Activated CD4-positive, alpha-beta T cell treated with anti-CD3 and anti-CD28 coated beads, Interleukin-2, amount 10 ng/mL, durations not matched to agents 24 days and 14 days (primary cell): ENCODE measurements around the gene GRIPAP1. TPM values are rescaled to one million over a fixed set of nuclear protein-coding genes. Genes with fewer than 3 reads are reported as not detected.
A peak's percentile ranks its signal among the peaks of the same experiment; 100 is the strongest.

ENCODE experiments used
- DNase-seq: peaks from one replicate; pipeline ENCODE4 v3.0.0; 2022
- H3K27ac Mint-ChIP-seq: one replicate; pipeline ENCODE4 v1.8.0; 2022; ENCODE audit warnings: mild to moderate bottlenecking, mixed read lengths
- H3K27me3 Mint-ChIP-seq: one replicate; pipeline ENCODE4 v1.8.0; 2022; ENCODE audit warnings: mixed read lengths
- H3K36me3 Mint-ChIP-seq: one replicate; pipeline ENCODE4 v1.8.0; 2022; ENCODE audit warnings: low read depth, mild to moderate bottlenecking, mixed read lengths
- H3K4me1 Mint-ChIP-seq: one replicate; pipeline ENCODE4 v1.8.0; 2021; ENCODE audit warnings: mixed read lengths
- H3K4me3 Mint-ChIP-seq: one replicate; pipeline ENCODE4 v1.8.0; 2022; ENCODE audit warnings: mild to moderate bottlenecking, moderate library complexity, mixed read lengths
- H3K9me3 Mint-ChIP-seq: one replicate; pipeline ENCODE4 v1.8.0; 2021; ENCODE audit warnings: mixed read lengths
- intact Hi-C: fragments of 100-400 bp; cut with micrococcal nuclease; formaldehyde crosslinking; loops from one replicate; pipeline ENCODE4 v1.15.1; 2023
- total RNA-seq: library from RNA; stranded (reverse); gene quantifications from 2 replicates; pipeline ENCODE4 v1.2.3, GENCODE V29; 2022

The GRIPAP1 gene, protein sequence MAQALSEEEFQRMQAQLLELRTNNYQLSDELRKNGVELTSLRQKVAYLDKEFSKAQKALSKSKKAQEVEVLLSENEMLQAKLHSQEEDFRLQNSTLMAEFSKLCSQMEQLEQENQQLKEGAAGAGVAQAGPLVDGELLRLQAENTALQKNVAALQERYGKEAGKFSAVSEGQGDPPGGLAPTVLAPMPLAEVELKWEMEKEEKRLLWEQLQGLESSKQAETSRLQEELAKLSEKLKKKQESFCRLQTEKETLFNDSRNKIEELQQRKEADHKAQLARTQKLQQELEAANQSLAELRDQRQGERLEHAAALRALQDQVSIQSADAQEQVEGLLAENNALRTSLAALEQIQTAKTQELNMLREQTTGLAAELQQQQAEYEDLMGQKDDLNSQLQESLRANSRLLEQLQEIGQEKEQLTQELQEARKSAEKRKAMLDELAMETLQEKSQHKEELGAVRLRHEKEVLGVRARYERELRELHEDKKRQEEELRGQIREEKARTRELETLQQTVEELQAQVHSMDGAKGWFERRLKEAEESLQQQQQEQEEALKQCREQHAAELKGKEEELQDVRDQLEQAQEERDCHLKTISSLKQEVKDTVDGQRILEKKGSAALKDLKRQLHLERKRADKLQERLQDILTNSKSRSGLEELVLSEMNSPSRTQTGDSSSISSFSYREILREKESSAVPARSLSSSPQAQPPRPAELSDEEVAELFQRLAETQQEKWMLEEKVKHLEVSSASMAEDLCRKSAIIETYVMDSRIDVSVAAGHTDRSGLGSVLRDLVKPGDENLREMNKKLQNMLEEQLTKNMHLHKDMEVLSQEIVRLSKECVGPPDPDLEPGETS
- total RNA-seq = 85.7 and 87.3 TPM in 2 replicates

DNA sequence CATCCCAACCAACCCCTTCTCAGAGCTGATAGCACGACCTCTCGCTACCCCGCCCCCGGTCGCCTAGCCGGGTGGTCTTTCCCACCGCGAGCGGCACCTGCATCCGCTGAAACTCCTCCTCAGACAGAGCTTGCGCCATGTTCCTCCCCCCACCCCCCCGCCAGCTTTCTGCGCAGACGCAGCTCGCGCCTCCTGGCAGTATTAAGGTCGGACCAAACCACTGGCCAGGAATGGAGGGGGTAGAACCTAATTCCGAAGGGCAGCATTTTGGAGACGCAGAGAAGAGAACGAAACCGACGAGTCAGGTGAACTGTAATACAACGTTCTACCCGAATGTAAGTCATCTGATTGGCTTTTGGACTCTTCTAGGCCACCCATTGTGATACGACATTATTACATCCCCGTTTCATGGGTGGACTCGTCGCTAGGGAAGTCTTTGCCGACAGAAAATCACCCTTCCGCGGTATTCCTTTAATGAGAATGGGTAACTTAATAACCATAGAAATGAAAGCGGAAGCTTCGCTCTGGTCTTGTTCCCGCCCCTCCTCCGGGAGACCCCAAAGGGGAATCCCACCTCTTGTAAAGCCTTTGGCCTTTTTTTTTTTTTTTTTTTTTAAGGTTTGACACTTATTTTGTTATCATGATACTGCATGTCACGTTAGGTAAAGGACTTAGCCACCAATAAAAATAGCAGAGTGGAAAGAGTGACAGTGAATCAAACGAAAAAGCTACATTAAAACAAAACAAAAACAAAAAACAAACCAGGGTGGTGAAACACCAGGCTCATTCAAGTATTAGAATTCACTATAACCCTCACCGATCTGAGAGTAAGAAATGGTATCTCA lies at the start of gene GRIPAP1:
Gene GRIPAP1, minus strand, starts transcription at position 174 of the 845 bp plus-strand sequence. Its CDS starts 35 bp downstream, at position 139.
- peak within 1 kb of the TSS; percentile 99 for H3K4me3 Mint-ChIP-seq
- peaks cover 28% of the 10 kb centered on the region for H3K4me1 Mint-ChIP-seq
- intact Hi-C loops = loop anchor here (1.0 kb wide), 2 partner anchors 41 to 326 kb away; partner anchors contain the start of gene TFE3

DNA sequence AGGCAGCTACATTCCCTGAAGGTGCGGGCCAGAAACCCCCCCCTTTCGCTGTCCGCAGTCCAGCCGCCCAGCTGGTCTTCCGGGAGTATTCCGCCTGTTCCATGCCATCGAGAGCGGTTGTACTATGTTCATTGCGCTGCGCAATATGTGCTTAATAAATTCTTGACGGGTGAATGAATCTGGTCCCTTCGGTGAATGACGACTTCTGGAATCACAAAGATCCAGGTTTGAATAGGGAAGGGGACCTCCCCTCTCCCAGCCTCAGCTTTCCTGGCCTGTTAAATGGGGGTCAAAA lies 41.9 kb upstream of the GRIPAP1 start:
- DNase-seq = no peak
- no peaks in the 10 kb centered on the region for H3K27me3 Mint-ChIP-seq
- intact Hi-C loops = loop anchor here (1.0 to 5.0 kb wide), 6 partner anchors 9 to 147 kb away; partner anchors contain the start of genes GRIPAP1, KCND1, PIM2 and PQBP1
- H3K4me1 Mint-ChIP-seq = peaks cover 31% of the 10 kb centered on the region
- H3K9me3 Mint-ChIP-seq = no peaks in the 10 kb centered on the region
- H3K4me3 Mint-ChIP-seq = peak overlapping the region; percentile 88
- H3K36me3 Mint-ChIP-seq = peaks cover 7% of the 10 kb centered on the region
- H3K27ac Mint-ChIP-seq = peak overlapping the region; percentile 95

More for the DNA sequence above, at the start of gene GRIPAP1:
- no peaks in the 10 kb centered on the region for H3K9me3 Mint-ChIP-seq
- H3K27me3 Mint-ChIP-seq = no peaks in the 10 kb centered on the region
- peak within 1 kb of the TSS; percentile 98 for H3K27ac Mint-ChIP-seq
- H3K36me3 Mint-ChIP-seq = peaks cover 30% of the 10 kb centered on the region
- peak; percentile 92 for DNase-seq

DNA sequence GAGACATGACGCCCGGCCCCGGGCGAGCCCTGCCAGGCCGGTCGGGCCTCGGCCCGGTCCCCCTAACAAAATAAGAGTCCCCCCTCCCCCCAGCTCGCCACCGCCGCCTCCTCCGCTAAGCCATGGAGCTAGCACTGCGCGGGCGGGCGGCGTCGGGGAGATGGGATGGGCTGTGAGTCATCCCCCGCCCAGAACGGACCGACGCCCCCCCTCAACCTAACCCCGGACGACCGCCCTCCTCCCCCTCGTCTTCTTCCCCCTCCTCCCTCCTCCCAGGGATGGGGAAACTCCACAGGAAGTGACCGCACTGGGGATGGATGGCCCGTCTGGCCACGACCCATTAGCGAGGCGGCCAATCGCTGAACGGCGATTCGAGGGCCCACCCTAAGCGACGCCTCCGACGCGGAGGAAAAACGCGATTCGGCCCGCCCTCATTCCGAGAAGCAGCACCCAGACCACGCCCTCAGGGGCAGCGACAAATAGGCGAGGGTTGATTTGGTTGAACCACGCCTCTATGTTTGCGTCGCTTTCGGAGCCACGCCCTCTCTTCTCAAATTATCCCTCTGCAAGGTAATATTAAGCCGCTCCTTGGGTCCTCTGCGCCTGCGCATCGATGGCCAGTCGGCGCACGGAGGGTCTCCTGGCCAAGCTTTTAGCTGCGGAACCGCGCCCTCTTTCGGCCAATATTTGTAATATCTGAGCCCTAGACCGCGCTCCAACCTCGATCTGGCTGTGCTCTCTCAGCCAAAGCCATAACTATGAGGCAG lies 41.3 kb upstream of the GRIPAP1 start, which contains the start of gene TFE3:
Gene TFE3, minus strand, starts transcription at position 138 of the 767 bp plus-strand sequence. Its CDS starts 131 bp downstream, at position 7.
- peak; percentile 98 for DNase-seq
- H3K27ac Mint-ChIP-seq = peak within 1 kb of the TSS; percentile 95
- H3K4me3 Mint-ChIP-seq = peak within 1 kb of the TSS; percentile 88
- intact Hi-C loops = loop anchor here (1.0 to 5.0 kb wide), 6 partner anchors 10 to 146 kb away; partner anchors contain the start of genes GRIPAP1, KCND1, PIM2 and PQBP1
- H3K4me1 Mint-ChIP-seq = peaks cover 31% of the 10 kb centered on the region
- no peaks in the 10 kb centered on the region for H3K27me3 Mint-ChIP-seq
- H3K36me3 Mint-ChIP-seq = peaks cover 12% of the 10 kb centered on the region
- no peaks in the 10 kb centered on the region for H3K9me3 Mint-ChIP-seq

DNA sequence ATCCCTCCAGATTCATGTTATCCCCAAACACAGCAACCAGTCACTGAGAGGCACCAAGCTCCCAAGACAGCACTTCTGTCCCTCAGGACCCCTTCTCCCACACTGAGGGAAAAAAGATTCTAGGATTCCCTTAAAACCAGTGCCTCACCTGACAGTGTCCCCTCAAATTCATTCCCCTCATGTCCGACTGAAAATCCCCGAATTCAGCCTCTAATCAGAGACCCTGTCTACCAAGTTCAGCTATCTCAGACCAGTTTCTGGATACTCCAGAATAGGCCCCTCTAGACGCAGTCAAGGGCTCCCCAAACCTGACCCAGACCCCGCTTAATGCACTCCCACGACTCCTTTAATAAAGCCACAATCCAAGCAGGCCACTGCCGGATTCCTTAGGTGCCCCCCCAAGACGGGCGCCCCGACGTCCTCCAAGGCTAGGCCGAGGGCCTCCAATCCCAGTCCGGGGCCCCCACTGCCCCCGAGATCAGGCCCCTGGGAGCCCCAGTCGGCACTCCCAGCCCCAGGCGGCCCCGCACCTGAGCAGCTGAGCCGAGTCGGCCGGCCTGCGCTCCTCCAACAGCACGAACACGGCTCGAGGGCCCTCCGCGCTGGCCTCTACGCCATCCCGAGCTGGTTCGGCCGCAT lies 40.6 kb upstream of the GRIPAP1 start:
- no peak for DNase-seq
- Mint-ChIP-seq H3K27me3 (no peaks in the 10 kb centered on the region), H3K9me3 (no peaks in the 10 kb centered on the region), H3K36me3 (peaks cover 17% of the 10 kb centered on the region), H3K4me3 (peak overlapping the region; percentile 88), H3K27ac (peak overlapping the region; percentile 95), H3K4me1 (peaks cover 33% of the 10 kb centered on the region)
- intact Hi-C loops = loop anchor here (1.0 to 5.0 kb wide), 6 partner anchors 11 to 145 kb away; partner anchors contain the start of genes GRIPAP1, KCND1, PIM2 and PQBP1

DNA sequence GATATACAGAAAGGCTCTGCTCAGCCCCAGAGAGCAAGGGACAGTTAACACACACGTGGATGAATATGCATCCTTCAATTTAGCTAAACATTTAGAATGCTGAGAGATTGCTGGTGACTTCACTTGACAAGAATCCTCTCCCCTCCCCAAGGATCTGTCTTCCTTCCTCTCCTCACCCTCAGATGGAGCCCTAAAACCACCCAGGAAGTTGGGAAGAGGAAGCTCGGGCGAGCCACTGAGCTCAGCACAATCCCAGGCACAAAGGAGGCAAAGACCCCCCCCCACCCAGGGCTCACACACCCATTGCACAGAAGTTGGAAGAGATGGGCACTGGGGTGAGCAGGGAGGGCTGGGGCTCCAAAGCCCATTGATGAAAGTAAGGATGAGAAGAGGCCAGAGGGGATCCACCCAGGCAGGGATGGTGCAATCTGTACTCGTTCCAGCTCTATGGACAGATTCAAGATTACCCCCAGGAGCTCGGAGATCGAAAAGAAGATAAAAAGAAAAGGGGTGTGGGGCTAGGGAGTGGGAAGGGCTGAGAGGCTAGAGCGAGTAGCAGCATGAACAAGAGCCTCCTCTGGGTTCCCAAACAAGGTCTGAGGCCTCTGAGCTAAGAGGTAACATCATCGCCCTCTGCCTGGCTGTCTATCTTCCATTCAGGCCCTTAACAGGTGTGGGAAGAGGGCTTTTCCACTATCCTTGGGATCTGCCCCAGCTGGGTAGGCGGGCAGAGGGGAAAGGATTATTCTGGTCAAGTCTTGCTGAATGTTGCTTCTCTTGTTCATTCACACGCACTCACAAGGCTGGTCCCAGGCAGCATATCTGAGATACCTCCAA lies 39.9 kb upstream of the GRIPAP1 start:
- Mint-ChIP-seq H3K36me3 (peaks cover 21% of the 10 kb centered on the region), H3K9me3 (no peaks in the 10 kb centered on the region), H3K27ac (peak overlapping the region; percentile 95), H3K4me1 (peaks cover 33% of the 10 kb centered on the region), H3K27me3 (no peaks in the 10 kb centered on the region), H3K4me3 (peak overlapping the region; percentile 88)
- DNase-seq = peak; percentile 68
- intact Hi-C loops = loop anchor here (5.0 kb wide), 3 partner anchors 70 to 145 kb away; partner anchors contain the start of genes KCND1, PIM2, PQBP1 and TIMM17B

DNA sequence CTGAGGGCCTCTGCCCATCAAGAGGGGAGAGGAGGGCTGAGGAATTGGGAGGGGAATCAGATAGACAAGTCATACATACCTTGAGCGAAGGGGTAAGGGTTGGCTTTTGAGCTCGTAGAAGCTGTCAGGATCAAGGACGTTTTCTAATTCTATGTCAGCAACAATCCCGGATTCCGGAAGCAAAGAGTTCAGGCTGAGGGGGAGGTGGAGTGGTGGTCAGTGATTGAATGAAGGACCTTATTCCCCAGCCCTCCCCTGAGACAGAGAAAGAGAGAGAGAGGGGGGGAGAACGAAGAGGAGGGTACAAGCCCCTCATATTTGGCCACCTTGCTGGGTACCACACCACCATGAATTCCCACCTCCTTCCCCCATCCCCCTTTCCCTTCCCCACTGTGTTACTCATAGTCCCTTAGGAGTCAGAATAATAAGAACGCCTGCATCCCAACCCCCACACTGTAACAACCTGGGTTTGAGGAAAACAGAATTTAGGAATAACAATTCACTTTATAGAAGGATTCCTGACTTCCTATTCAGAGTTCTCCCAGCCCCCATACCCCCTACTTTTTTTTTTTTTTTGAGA lies 38.4 kb upstream of the GRIPAP1 start:
- Mint-ChIP-seq H3K27ac (peak overlapping the region; percentile 82), H3K27me3 (no peaks in the 10 kb centered on the region), H3K4me3 (peak overlapping the region; percentile 88), H3K36me3 (peaks cover 23% of the 10 kb centered on the region), H3K4me1 (peaks cover 33% of the 10 kb centered on the region), H3K9me3 (no peaks in the 10 kb centered on the region)
- no peak for DNase-seq
- intact Hi-C loops = loop anchor here (5.0 kb wide), 3 partner anchors 68 to 143 kb away; partner anchors contain the start of genes KCND1, PIM2, PQBP1 and TIMM17B

DNA sequence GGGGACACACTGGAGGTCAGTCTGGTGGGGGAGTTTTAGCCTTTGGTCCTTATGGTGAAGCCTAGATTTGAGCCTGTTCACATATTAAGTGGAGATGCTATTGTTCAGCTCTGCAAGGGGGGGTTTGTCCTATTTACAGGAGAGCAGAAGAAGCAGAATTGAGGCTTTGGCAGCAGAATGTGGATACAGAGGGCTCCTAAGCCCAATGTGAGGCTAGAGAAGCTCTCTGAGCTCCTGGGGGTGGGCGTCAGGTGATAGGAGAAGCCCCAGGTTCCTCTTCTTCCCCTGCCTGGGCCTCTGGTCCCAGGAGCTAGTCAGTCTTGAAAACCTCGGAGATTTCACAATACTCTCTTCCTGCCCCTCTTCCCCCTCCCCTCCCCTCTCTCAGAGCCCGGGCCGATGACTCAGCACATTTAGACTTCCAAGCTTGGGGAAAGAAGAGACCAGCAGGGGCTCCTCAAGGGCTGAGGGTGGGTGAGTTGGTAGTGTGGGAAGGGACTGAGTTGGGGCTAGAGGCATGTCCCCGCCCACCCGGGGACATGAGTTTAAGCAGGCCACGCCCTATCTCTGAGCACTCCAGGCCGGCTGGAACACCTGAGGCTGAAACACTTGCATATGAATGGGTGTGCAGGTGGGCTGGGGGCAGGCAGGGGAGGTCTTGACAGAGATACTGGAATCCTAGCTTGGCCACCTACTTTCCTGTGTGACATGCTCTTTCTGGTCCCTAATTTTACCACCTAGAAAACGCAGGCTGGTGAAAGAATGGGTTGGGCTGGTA lies 37.7 kb upstream of the GRIPAP1 start:
- H3K4me3 Mint-ChIP-seq = peak overlapping the region; percentile 88
- peak overlapping the region; percentile 82 for H3K27ac Mint-ChIP-seq
- no peaks in the 10 kb centered on the region for H3K27me3 Mint-ChIP-seq
- peak; percentile 81 for DNase-seq
- peaks cover 33% of the 10 kb centered on the region for H3K4me1 Mint-ChIP-seq
- intact Hi-C loops = loop anchor here (5.0 kb wide), 3 partner anchors 67 to 142 kb away; partner anchors contain the start of genes KCND1, PIM2, PQBP1 and TIMM17B
- peaks cover 24% of the 10 kb centered on the region for H3K36me3 Mint-ChIP-seq
- H3K9me3 Mint-ChIP-seq = no peaks in the 10 kb centered on the region

DNA sequence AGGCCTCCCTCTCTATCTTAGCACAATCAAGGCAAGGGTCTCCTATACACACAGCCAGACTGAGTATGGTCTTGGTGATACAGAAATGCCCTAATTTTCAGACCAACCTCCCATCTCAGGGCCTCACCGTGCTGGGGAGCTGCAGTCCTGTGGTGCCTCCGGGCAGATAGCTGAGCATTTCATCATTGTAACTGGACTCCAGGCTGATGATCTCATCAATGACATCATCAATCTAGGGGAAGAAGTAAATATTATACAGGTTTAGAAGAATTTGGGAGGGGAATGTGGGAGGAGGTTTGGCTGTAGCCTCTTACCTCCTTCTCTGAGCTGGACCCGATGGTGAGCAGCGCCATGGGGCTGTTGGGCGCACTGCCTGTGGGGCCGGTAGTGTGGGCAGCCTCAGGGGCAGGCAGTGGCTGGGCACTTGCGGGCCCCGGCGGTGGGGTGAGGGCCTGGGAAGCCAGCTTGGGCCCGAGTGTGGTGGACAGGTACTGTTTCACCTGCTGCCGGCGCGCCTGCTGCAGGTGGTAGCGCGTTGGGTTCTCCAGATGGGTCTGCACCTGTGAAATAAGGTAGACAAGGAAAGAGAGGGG lies 35.9 kb upstream of the GRIPAP1 start:
- Mint-ChIP-seq H3K9me3 (no peaks in the 10 kb centered on the region), H3K36me3 (peaks cover 39% of the 10 kb centered on the region), H3K27me3 (no peaks in the 10 kb centered on the region), H3K27ac (peak overlapping the region; percentile 51), H3K4me3 (peak overlapping the region; percentile 39), H3K4me1 (peaks cover 24% of the 10 kb centered on the region)
- intact Hi-C loops = no loop called here
- no peak for DNase-seq

DNA sequence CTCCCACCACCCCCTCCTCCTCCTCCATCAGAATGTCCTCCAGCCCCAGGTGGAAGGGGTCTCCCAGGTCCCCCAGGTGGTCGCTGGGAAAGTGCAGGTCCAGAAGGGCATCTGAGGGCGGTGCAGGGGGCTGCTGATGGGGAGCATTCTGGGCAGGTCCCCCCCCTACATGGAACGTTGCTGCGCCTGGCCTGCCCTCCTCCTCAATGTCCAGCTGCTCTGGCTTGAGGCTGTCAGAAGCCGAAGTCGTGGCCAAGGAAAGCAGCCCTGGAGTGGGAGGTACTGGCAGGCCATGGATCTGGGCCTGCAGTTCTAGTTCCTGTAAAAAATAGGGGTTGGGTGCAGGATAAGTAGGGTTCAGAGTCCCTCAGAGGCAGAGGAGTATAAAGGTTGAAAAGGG lies 28.2 kb upstream of the GRIPAP1 start:
- H3K4me1 Mint-ChIP-seq = peaks cover 3% of the 10 kb centered on the region

DNA sequence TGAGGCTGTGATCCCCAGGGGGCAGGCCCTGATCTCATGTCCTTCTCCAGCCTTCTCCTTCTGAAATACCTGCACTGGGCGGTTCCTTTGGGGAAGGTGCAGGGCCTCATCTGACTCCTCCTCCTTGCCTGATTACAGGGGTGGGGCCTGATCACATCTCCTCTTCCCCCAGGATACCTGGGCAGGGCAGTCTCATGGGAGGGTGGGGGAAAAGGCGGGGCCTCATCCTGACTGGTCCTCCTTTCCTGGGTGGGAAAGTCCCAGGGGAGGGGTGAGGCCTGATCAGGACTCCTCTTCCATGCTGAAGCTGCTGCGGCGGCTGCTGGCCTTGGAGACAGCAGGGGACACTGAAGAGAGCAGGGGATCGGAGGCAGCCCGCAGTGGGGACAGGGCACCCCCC lies 27.8 kb upstream of the GRIPAP1 start:
- intact Hi-C loops = no loop called here
- DNase-seq = no peak
- Mint-ChIP-seq H3K4me1 (peaks cover 3% of the 10 kb centered on the region), H3K27ac (no peak overlapping the region), H3K27me3 (no peaks in the 10 kb centered on the region), H3K9me3 (no peaks in the 10 kb centered on the region), H3K4me3 (no peak overlapping the region), H3K36me3 (peaks cover 27% of the 10 kb centered on the region)

More for the DNA sequence above, 28.2 kb upstream of the GRIPAP1 start:
- H3K4me3 Mint-ChIP-seq = no peak overlapping the region
- peaks cover 27% of the 10 kb centered on the region for H3K36me3 Mint-ChIP-seq
- intact Hi-C loops = no loop called here
- H3K27ac Mint-ChIP-seq = no peak overlapping the region
- no peaks in the 10 kb centered on the region for H3K27me3 Mint-ChIP-seq
- no peaks in the 10 kb centered on the region for H3K9me3 Mint-ChIP-seq
- no peak for DNase-seq
